GM12864 (cell line): ENCODE data around the gene STAB2.

Source experiments
- DNase-seq: peaks from one replicate; pipeline ENCODE4 v3.0.0-alpha.2; 2011; ENCODE audit warnings: low read depth
- H3K4me3 ChIP-seq: 2 replicates; pipeline ENCODE4 v1.5.1; 2011; ENCODE audit warnings: mild to moderate bottlenecking, low read depth, low read length, control low read depth
- CTCF ChIP-seq: IDR thresholded peaks from 2 replicates; pipeline ENCODE4 v1.5.1; 2011; ENCODE audit warnings: low read depth, mild to moderate bottlenecking, moderate library complexity, low read length, control low read depth, inconsistent platforms; ENCODE audit errors: missing control alignments

Gene STAB2

GRCh38 chr12:103561174-103561573 lies 25.9 kb upstream of the STAB2 start:
- TF ChIP-seq CTCF, result no peak
- H3K4me3 ChIP-seq, result no peak overlapping the region
- no peak for DNase-seq

GRCh38 chr12:103566398-103566797 lies 20.7 kb upstream of the STAB2 start:
- no peak for TF ChIP-seq CTCF
- no peak overlapping the region for H3K4me3 ChIP-seq
- DNase-seq, result no peak

GRCh38 chr12:103569278-103569677 lies 17.8 kb upstream of the STAB2 start:
- H3K4me3 ChIP-seq, result no peak overlapping the region
- DNase-seq, result no peak
- no peak for TF ChIP-seq CTCF

DNA sequence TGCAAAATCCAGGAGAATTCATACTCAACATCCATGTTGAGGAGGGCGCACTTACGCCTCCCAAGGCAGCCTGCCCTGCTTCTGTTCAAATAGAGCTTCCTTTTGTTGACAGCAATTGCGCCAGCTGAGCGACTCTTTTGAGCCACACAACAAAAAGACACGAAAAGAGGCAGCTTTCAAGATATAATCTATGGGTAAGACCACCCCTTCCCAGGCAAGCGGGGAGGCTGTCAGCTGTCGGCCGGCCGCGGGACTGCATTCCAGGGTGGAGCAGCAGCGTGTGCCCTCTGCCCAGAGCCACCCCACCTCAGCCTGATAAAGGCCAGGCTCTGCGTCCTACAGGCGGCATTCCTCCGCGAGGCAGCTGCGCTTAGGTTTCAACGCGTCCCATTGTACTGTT lies 15.8 kb upstream of the STAB2 start:
- DNase-seq, result no peak
- no peak for TF ChIP-seq CTCF
- H3K4me3 ChIP-seq, result no peak overlapping the region

- TF ChIP-seq CTCF, result no peak
- H3K4me3 ChIP-seq, result no peak overlapping the region
- DNase-seq, result no peak
Measured at GRCh38 chr12:103572312-103573045, 14.6 kb upstream of the STAB2 start.

DNA sequence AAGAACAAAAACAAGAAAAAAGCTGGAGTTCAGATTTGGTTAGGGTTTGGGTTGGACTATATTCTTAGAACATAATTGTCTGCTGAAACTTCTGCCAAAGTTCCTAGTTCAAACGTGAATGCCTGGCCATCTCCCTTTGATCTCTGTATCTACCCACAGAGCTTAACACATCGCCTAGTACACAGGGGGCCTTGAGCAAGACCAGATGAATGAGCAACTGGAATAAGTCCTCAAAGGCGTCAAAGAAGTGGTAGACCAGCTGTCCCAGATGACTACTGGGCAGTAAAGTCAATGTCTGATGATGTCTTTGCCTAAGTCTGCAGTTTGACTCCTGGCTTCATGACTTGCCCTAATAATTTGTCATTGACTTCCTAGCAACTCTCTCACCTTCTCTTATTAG lies 13.9 kb upstream of the STAB2 start:
- no peak for TF ChIP-seq CTCF
- no peak for DNase-seq
- no peak overlapping the region for H3K4me3 ChIP-seq

GRCh38 chr12:103578926-103579325 lies 8.1 kb upstream of the STAB2 start:
- TF ChIP-seq CTCF, result no peak
- H3K4me3 ChIP-seq, result no peak overlapping the region
- DNase-seq, result no peak
